ENCODE data around the gene MOK.

The MOK gene

DNA sequence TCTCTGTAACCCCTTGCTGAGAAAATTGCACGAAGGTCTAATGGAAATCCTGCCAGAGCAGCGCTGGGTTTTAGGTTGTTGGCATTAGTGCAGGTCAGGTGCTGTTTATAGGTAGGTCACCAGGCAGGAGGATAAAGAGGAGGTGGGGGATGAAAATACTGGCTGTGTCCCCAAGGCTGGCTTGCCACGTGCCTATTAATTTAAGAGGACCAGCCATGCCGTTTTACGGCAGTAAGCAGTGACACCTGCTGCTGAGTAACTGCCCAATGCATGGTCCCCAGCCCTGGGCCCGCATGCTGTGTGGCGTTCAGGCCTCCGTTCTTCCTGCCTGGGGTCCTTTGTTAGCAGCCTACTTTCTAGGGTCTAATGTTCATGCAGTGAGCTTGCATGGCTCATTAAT, 98.0 kb downstream of the MOK start:
- no peak overlapping the region for H3K9ac ChIP-seq (ENCODE audit: low read length)
- H3K18ac ChIP-seq (ENCODE audit: low read length), result no peak overlapping the region
- H2BK12ac ChIP-seq (ENCODE audit: low read length), result no peak overlapping the region
- H2AFZ ChIP-seq (ENCODE audit: insufficient read depth, low read length, poor library complexity), result no peak overlapping the region
- no peaks in the 10 kb centered on the region for H3K79me1 ChIP-seq (ENCODE audit: low read length)
- no peak overlapping the region for H4K12ac ChIP-seq (ENCODE audit: low read depth, low read length)
- H3K4ac ChIP-seq (ENCODE audit: low read depth, low read length), result no peak overlapping the region
- H2BK5ac ChIP-seq (ENCODE audit: low read depth, low read length, poor library complexity), result no peak overlapping the region
- no peak overlapping the region for H3K23ac ChIP-seq (ENCODE audit: low read length)
- no peak overlapping the region for H3K14ac ChIP-seq (ENCODE audit: low read length)
- H4K91ac ChIP-seq (ENCODE audit: low read depth, low read length), result no peak overlapping the region
- no peaks in the 10 kb centered on the region for H3K79me2 ChIP-seq (ENCODE audit: control insufficient read depth, insufficient read depth, low read length, poor library complexity)
- no peaks in the 10 kb centered on the region for H3K27me3 ChIP-seq (ENCODE audit: insufficient read depth, low read length)
- no peak for DNase-seq
- no peak overlapping the region for H3K27ac ChIP-seq (ENCODE audit: low read depth, low read length)
- peaks cover 34 to 41% of the 10 kb centered on the region in 2 experiments for H3K36me3 ChIP-seq (ENCODE audit: control insufficient read depth in 1 of 2, insufficient read depth in 2 of 2, low read length in 2 of 2)
- H3K4me3 ChIP-seq (ENCODE audit: low read depth, low read length), result no peak overlapping the region
- H2AK5ac ChIP-seq (ENCODE audit: low read length), result no peak overlapping the region
- H3K9me3 ChIP-seq (ENCODE audit: insufficient read depth, low read depth, low read length), result peaks cover 3% of the 10 kb centered on the region
- H3K4me2 ChIP-seq (ENCODE audit: low read length), result no peak overlapping the region
- H2BK120ac ChIP-seq (ENCODE audit: insufficient read depth, low read length, poor library complexity), result no peak overlapping the region
- no peak overlapping the region for H4K8ac ChIP-seq (ENCODE audit: low read depth, low read length)
- WGBS (ENCODE audit: extremely low coverage, insufficient coverage, insufficient read length), result no CpG with 5 or more reads among the region's 8 CpGs
- H3K4me1 ChIP-seq (ENCODE audit: control insufficient read depth in 1 of 2, insufficient read depth in 2 of 2, low read length in 2 of 2), result no peaks in the 10 kb centered on the region

DNA sequence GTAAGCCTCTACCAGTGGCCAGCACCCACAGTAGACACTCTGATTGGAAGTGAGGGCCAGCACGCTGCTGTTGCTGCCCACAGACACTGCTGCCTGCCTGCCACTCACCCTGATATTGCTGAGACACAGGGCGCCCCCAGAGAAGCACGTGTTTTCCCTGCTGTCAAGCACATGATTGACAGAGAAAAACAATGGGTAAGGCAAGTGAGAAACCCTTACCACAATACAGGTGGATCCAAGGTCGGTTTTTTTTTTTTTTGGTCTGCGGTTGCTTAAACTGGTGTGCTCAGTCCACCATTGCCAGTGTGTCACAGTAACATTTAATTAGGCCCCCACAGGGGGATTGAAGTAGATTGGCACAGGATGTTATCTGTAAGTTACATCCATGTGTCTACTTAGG, 99.4 kb downstream of the MOK start:
- peaks cover 5% of the 10 kb centered on the region for H3K9me3 ChIP-seq (ENCODE audit: insufficient read depth, low read depth, low read length)
- H3K4ac ChIP-seq (ENCODE audit: low read depth, low read length), result no peak overlapping the region
- no peak overlapping the region for H3K14ac ChIP-seq (ENCODE audit: low read length)
- no CpG with 5 or more reads among the region's 5 CpGs for WGBS (ENCODE audit: extremely low coverage, insufficient coverage, insufficient read length)
- no peak overlapping the region for H3K4me3 ChIP-seq (ENCODE audit: low read depth, low read length)
- H2BK120ac ChIP-seq (ENCODE audit: insufficient read depth, low read length, poor library complexity), result no peak overlapping the region
- H2AK5ac ChIP-seq (ENCODE audit: low read length), result no peak overlapping the region
- no peak overlapping the region for H2BK5ac ChIP-seq (ENCODE audit: low read depth, low read length, poor library complexity)
- H4K91ac ChIP-seq (ENCODE audit: low read depth, low read length), result no peak overlapping the region
- no peaks in the 10 kb centered on the region for H3K79me1 ChIP-seq (ENCODE audit: low read length)
- H4K12ac ChIP-seq (ENCODE audit: low read depth, low read length), result no peak overlapping the region
- H3K23ac ChIP-seq (ENCODE audit: low read length), result no peak overlapping the region
- H3K4me1 ChIP-seq (ENCODE audit: control insufficient read depth in 1 of 2, insufficient read depth in 2 of 2, low read length in 2 of 2), result no peaks in the 10 kb centered on the region
- H3K4me2 ChIP-seq (ENCODE audit: low read length), result no peak overlapping the region
- H2AFZ ChIP-seq (ENCODE audit: insufficient read depth, low read length, poor library complexity), result no peak overlapping the region
- no peak for DNase-seq
- H3K9ac ChIP-seq (ENCODE audit: low read length), result no peak overlapping the region
- H3K79me2 ChIP-seq (ENCODE audit: control insufficient read depth, insufficient read depth, low read length, poor library complexity), result no peaks in the 10 kb centered on the region
- no peak overlapping the region for H3K18ac ChIP-seq (ENCODE audit: low read length)
- no peak overlapping the region for H4K8ac ChIP-seq (ENCODE audit: low read depth, low read length)
- H2BK12ac ChIP-seq (ENCODE audit: low read length), result no peak overlapping the region
- no peaks in the 10 kb centered on the region for H3K27me3 ChIP-seq (ENCODE audit: insufficient read depth, low read length)
- H3K36me3 ChIP-seq (ENCODE audit: control insufficient read depth in 1 of 2, insufficient read depth in 2 of 2, low read length in 2 of 2), result peaks cover 32 to 40% of the 10 kb centered on the region in 2 experiments
- H3K27ac ChIP-seq (ENCODE audit: low read depth, low read length), result no peak overlapping the region

DNA sequence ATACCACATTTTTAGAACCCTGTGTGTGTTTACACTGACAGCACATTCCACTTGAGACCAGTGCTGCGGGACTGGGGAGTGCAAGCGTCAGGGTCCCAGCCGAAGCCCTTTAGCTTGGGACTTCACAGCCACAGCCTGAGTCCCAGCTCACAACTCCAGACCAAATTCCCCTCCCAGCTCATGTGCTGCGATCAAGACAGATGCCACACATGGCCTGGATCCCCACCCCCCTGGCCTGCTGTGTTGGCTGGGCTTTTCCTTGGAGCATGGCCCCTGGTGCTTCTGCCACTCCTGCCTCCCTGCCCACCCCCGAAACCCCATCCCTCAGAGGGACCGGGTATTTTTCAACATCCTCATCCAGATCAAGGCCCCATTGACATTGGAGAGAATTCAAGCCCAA, 101.6 kb downstream of the MOK start:
- Histone ChIP-seq H2BK12ac (ENCODE audit: low read length) (no peak overlapping the region), H3K27me3 (ENCODE audit: insufficient read depth, low read length) (no peaks in the 10 kb centered on the region), H3K4me2 (ENCODE audit: low read length) (no peak overlapping the region), H3K14ac (ENCODE audit: low read length) (no peak overlapping the region), H3K4ac (ENCODE audit: low read depth, low read length) (no peak overlapping the region), H4K91ac (ENCODE audit: low read depth, low read length) (no peak overlapping the region), H3K79me2 (ENCODE audit: control insufficient read depth, insufficient read depth, low read length, poor library complexity) (no peaks in the 10 kb centered on the region), H2AFZ (ENCODE audit: insufficient read depth, low read length, poor library complexity) (no peak overlapping the region), H3K27ac (ENCODE audit: low read depth, low read length) (no peak overlapping the region), H4K12ac (ENCODE audit: low read depth, low read length) (no peak overlapping the region), H3K18ac (ENCODE audit: low read length) (no peak overlapping the region), H3K36me3 (ENCODE audit: control insufficient read depth in 1 of 2, insufficient read depth in 2 of 2, low read length in 2 of 2) (peaks cover 30 to 40% of the 10 kb centered on the region in 2 experiments), H3K4me3 (ENCODE audit: low read depth, low read length) (no peak overlapping the region), H2BK120ac (ENCODE audit: insufficient read depth, low read length, poor library complexity) (no peak overlapping the region), H2BK5ac (ENCODE audit: low read depth, low read length, poor library complexity) (no peak overlapping the region), H3K23ac (ENCODE audit: low read length) (no peak overlapping the region), H3K79me1 (ENCODE audit: low read length) (no peaks in the 10 kb centered on the region), H4K8ac (ENCODE audit: low read depth, low read length) (no peak overlapping the region), H3K4me1 (ENCODE audit: control insufficient read depth in 1 of 2, insufficient read depth in 2 of 2, low read length in 2 of 2) (no peaks in the 10 kb centered on the region), H3K9ac (ENCODE audit: low read length) (no peak overlapping the region), H2AK5ac (ENCODE audit: low read length) (no peak overlapping the region), H3K9me3 (ENCODE audit: insufficient read depth, low read depth, low read length) (peaks cover 7% of the 10 kb centered on the region)
- no CpG with 5 or more reads among the region's 6 CpGs for WGBS (ENCODE audit: extremely low coverage, insufficient coverage, insufficient read length)
- DNase-seq, result no peak

DNA sequence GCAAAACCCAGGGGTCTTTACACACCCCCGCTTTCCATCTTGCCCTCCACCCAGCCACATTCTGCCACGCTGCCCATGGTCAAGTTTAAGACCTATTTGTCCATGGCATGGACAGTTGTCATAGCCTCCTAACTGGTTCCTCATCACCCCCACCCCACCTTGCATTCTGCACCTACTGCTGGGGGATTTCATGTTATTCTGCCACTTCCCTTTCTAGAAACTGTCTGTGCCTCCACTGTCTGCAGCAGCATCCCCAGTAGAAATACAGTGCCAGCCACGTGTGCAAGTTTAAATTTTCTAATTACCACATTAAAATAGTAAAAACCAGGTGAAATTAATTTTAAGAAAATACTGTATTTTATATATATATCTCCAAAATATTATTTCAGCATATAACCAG, 102.0 kb downstream of the MOK start:
- Histone ChIP-seq H3K9ac (ENCODE audit: low read length) (no peak overlapping the region), H2BK12ac (ENCODE audit: low read length) (no peak overlapping the region), H3K23ac (ENCODE audit: low read length) (no peak overlapping the region), H3K18ac (ENCODE audit: low read length) (no peak overlapping the region), H3K4me3 (ENCODE audit: low read depth, low read length) (no peak overlapping the region), H3K36me3 (ENCODE audit: control insufficient read depth in 1 of 2, insufficient read depth in 2 of 2, low read length in 2 of 2) (peaks cover 29 to 40% of the 10 kb centered on the region in 2 experiments), H2AK5ac (ENCODE audit: low read length) (no peak overlapping the region), H3K79me2 (ENCODE audit: control insufficient read depth, insufficient read depth, low read length, poor library complexity) (no peaks in the 10 kb centered on the region), H3K79me1 (ENCODE audit: low read length) (no peaks in the 10 kb centered on the region), H3K27ac (ENCODE audit: low read depth, low read length) (no peak overlapping the region), H2AFZ (ENCODE audit: insufficient read depth, low read length, poor library complexity) (no peak overlapping the region), H2BK5ac (ENCODE audit: low read depth, low read length, poor library complexity) (no peak overlapping the region), H2BK120ac (ENCODE audit: insufficient read depth, low read length, poor library complexity) (no peak overlapping the region), H3K4me1 (ENCODE audit: control insufficient read depth in 1 of 2, insufficient read depth in 2 of 2, low read length in 2 of 2) (no peaks in the 10 kb centered on the region), H4K12ac (ENCODE audit: low read depth, low read length) (no peak overlapping the region), H3K4me2 (ENCODE audit: low read length) (no peak overlapping the region), H4K91ac (ENCODE audit: low read depth, low read length) (no peak overlapping the region), H3K27me3 (ENCODE audit: insufficient read depth, low read length) (no peaks in the 10 kb centered on the region), H3K9me3 (ENCODE audit: insufficient read depth, low read depth, low read length) (peaks cover 7% of the 10 kb centered on the region), H3K4ac (ENCODE audit: low read depth, low read length) (no peak overlapping the region), H3K14ac (ENCODE audit: low read length) (no peak overlapping the region), H4K8ac (ENCODE audit: low read depth, low read length) (no peak overlapping the region)
- WGBS (ENCODE audit: extremely low coverage, insufficient coverage, insufficient read length), result no CpG with 5 or more reads among the region's 3 CpGs
- no peak for DNase-seq

Measured in trophoblast cell (in vitro differentiated cells and primary cell).